Central memory CD8-positive, alpha-beta T cell (primary cell): ENCODE data around the gene SEMA5A.
"Not testable (repeated sequence)": the region's sequence is repeated elsewhere in the genome, so short reads cannot be mapped to it uniquely, and the experiment has no call there.

Source experiments
- ATAC-seq: fragments of 150-1000 bp; cut with Tn5 transposase; replicated peaks from 2 replicates; pipeline ENCODE4 v1.10.0; 2022; ENCODE audit warnings: mild to moderate bottlenecking, moderate FRiP score, moderate number of reproducible peaks; ENCODE audit not compliant: poor library complexity, severe bottlenecking; ENCODE audit errors: extremely low read depth
- DNase-seq, 2 donors: peaks; one replicate each; pipeline ENCODE4 v3.0.0; 2021; ENCODE audit warnings: low spot score in 2 of 2
- H3K27ac Mint-ChIP-seq: one replicate; pipeline ENCODE4 v1.8.0; 2022; ENCODE audit warnings: low read depth, mild to moderate bottlenecking, moderate library complexity, mixed read lengths
- H3K27me3 Mint-ChIP-seq: one replicate; pipeline ENCODE4 v1.8.0; 2022; ENCODE audit warnings: mixed read lengths
- H3K36me3 Mint-ChIP-seq: one replicate; pipeline ENCODE4 v1.8.0; 2022; ENCODE audit warnings: mild to moderate bottlenecking, moderate library complexity, mixed read lengths; ENCODE audit not compliant: insufficient read depth
- H3K4me1 Mint-ChIP-seq: one replicate; pipeline ENCODE4 v1.8.0; 2022; ENCODE audit warnings: mixed read lengths
- H3K4me3 Mint-ChIP-seq: one replicate; pipeline ENCODE4 v1.8.0; 2022; ENCODE audit warnings: mild to moderate bottlenecking, moderate library complexity, mixed read lengths
- H3K9me3 Mint-ChIP-seq: one replicate; pipeline ENCODE4 v1.8.0; 2022; ENCODE audit warnings: mixed read lengths

SEMA5A gene

GRCh38 chr5:9408964-9409363 is 136.9 kb downstream of the SEMA5A start:
- H3K4me3 Mint-ChIP-seq: no peak overlapping the region
- H3K9me3 Mint-ChIP-seq: peaks cover 7% of the 10 kb centered on the region
- DNase-seq (no peak), ATAC-seq (no peak)
- H3K27me3 Mint-ChIP-seq: no peaks in the 10 kb centered on the region
- H3K4me1 Mint-ChIP-seq: no peaks in the 10 kb centered on the region
- no peak overlapping the region for H3K27ac Mint-ChIP-seq
- no peaks in the 10 kb centered on the region for H3K36me3 Mint-ChIP-seq

GRCh38 chr5:9405196-9405754 is 140.6 kb downstream of the SEMA5A start:
- H3K27ac Mint-ChIP-seq: no peak overlapping the region
- H3K36me3 Mint-ChIP-seq: no peaks in the 10 kb centered on the region
- ATAC-seq (no peak), DNase-seq (no peak)
- H3K4me3 Mint-ChIP-seq: no peak overlapping the region
- no peaks in the 10 kb centered on the region for H3K27me3 Mint-ChIP-seq
- H3K9me3 Mint-ChIP-seq: peaks cover 12% of the 10 kb centered on the region
- no peaks in the 10 kb centered on the region for H3K4me1 Mint-ChIP-seq

- ATAC-seq: no peak
- no peaks in the 10 kb centered on the region for H3K4me1 Mint-ChIP-seq
- H3K36me3 Mint-ChIP-seq: no peaks in the 10 kb centered on the region
- no peak overlapping the region for H3K4me3 Mint-ChIP-seq
- H3K9me3 Mint-ChIP-seq: peaks cover 17% of the 10 kb centered on the region
- no peak overlapping the region for H3K27ac Mint-ChIP-seq
- H3K27me3 Mint-ChIP-seq: no peaks in the 10 kb centered on the region
- DNase-seq: no peak
Measured at GRCh38 chr5:9401786-9402472, 143.9 kb downstream of the SEMA5A start.

GRCh38 chr5:9399783-9400182 is 146.1 kb downstream of the SEMA5A start:
- H3K36me3 Mint-ChIP-seq, H3K27me3 Mint-ChIP-seq, H3K4me1 Mint-ChIP-seq, H3K27ac Mint-ChIP-seq, ATAC-seq, DNase-seq, H3K4me3 Mint-ChIP-seq: not testable (repeated sequence)
- H3K9me3 Mint-ChIP-seq: peaks cover 22% of the 10 kb centered on the region

- H3K27me3 Mint-ChIP-seq: no peaks in the 10 kb centered on the region
- no peaks in the 10 kb centered on the region for H3K4me1 Mint-ChIP-seq
- H3K9me3 Mint-ChIP-seq: peaks cover 22% of the 10 kb centered on the region
- ATAC-seq: no peak
- H3K36me3 Mint-ChIP-seq: no peaks in the 10 kb centered on the region
- DNase-seq: no peak
- no peak overlapping the region for H3K4me3 Mint-ChIP-seq
- H3K27ac Mint-ChIP-seq: no peak overlapping the region
Measured at GRCh38 chr5:9399094-9399493, 146.8 kb downstream of the SEMA5A start.

- no peak overlapping the region for H3K4me3 Mint-ChIP-seq
- DNase-seq (no peak), ATAC-seq (no peak)
- H3K36me3 Mint-ChIP-seq: no peaks in the 10 kb centered on the region
- H3K9me3 Mint-ChIP-seq: peaks cover 22% of the 10 kb centered on the region
- no peaks in the 10 kb centered on the region for H3K4me1 Mint-ChIP-seq
- H3K27me3 Mint-ChIP-seq: no peaks in the 10 kb centered on the region
- H3K27ac Mint-ChIP-seq: no peak overlapping the region
Measured at GRCh38 chr5:9398227-9398626, 147.6 kb downstream of the SEMA5A start.

GRCh38 chr5:9396285-9396770 is 149.5 kb downstream of the SEMA5A start:
- ATAC-seq (no peak), DNase-seq (no peak)
- no peaks in the 10 kb centered on the region for H3K4me1 Mint-ChIP-seq
- no peak overlapping the region for H3K4me3 Mint-ChIP-seq
- H3K27me3 Mint-ChIP-seq: no peaks in the 10 kb centered on the region
- no peak overlapping the region for H3K27ac Mint-ChIP-seq
- H3K9me3 Mint-ChIP-seq: peaks cover 25% of the 10 kb centered on the region
- H3K36me3 Mint-ChIP-seq: no peaks in the 10 kb centered on the region

- no peak for ATAC-seq
- H3K36me3 Mint-ChIP-seq: no peaks in the 10 kb centered on the region
- peaks cover 26% of the 10 kb centered on the region for H3K9me3 Mint-ChIP-seq
Measured at GRCh38 chr5:9395706-9396105, 150.2 kb downstream of the SEMA5A start.

GRCh38 chr5:9394221-9394620 is 151.7 kb downstream of the SEMA5A start:
- Mint-ChIP-seq H3K4me1 (no peaks in the 10 kb centered on the region), H3K27ac (no peak overlapping the region), H3K27me3 (no peaks in the 10 kb centered on the region), H3K36me3 (peaks cover 2% of the 10 kb centered on the region), H3K9me3 (peaks cover 26% of the 10 kb centered on the region), H3K4me3 (no peak overlapping the region)
- ATAC-seq: no peak
- no peak for DNase-seq

More at GRCh38 chr5:9395706-9396105, 150.2 kb downstream of the SEMA5A start:
- Mint-ChIP-seq H3K4me1 (no peaks in the 10 kb centered on the region), H3K27ac (no peak overlapping the region), H3K4me3 (no peak overlapping the region), H3K27me3 (no peaks in the 10 kb centered on the region)
- no peak for DNase-seq

GRCh38 chr5:9392625-9393024 is 153.2 kb downstream of the SEMA5A start:
- Mint-ChIP-seq H3K27ac (no peak overlapping the region), H3K4me3 (no peak overlapping the region), H3K9me3 (peaks cover 27% of the 10 kb centered on the region), H3K4me1 (no peaks in the 10 kb centered on the region), H3K27me3 (no peaks in the 10 kb centered on the region), H3K36me3 (peaks cover 2% of the 10 kb centered on the region)
- no peak for ATAC-seq
- no peak for DNase-seq

GRCh38 chr5:9391080-9391479 is 154.8 kb downstream of the SEMA5A start:
- no peaks in the 10 kb centered on the region for H3K27me3 Mint-ChIP-seq
- H3K36me3 Mint-ChIP-seq: peaks cover 2% of the 10 kb centered on the region
- H3K9me3 Mint-ChIP-seq: peaks cover 26% of the 10 kb centered on the region
- no peak overlapping the region for H3K4me3 Mint-ChIP-seq
- no peak for ATAC-seq
- DNase-seq: no peak
- H3K27ac Mint-ChIP-seq: no peak overlapping the region
- H3K4me1 Mint-ChIP-seq: no peaks in the 10 kb centered on the region

GRCh38 chr5:9390113-9390512 is 155.8 kb downstream of the SEMA5A start:
- ATAC-seq (no peak), DNase-seq (no peak)
- Mint-ChIP-seq H3K36me3 (peaks cover 2% of the 10 kb centered on the region), H3K4me1 (no peaks in the 10 kb centered on the region), H3K27me3 (no peaks in the 10 kb centered on the region), H3K27ac (no peak overlapping the region), H3K9me3 (peaks cover 31% of the 10 kb centered on the region), H3K4me3 (no peak overlapping the region)

GRCh38 chr5:9388941-9389674 is 156.8 kb downstream of the SEMA5A start:
- H3K9me3 Mint-ChIP-seq: peaks cover 31% of the 10 kb centered on the region
- no peaks in the 10 kb centered on the region for H3K4me1 Mint-ChIP-seq
- no peak overlapping the region for H3K4me3 Mint-ChIP-seq
- ATAC-seq: no peak
- H3K27me3 Mint-ChIP-seq: no peaks in the 10 kb centered on the region
- no peak for DNase-seq
- no peak overlapping the region for H3K27ac Mint-ChIP-seq
- H3K36me3 Mint-ChIP-seq: peaks cover 2% of the 10 kb centered on the region
